NCI-H2107 treated with DMSO at 0.1 percent for 48 hours (cell line): ENCODE results near the gene RIMS3.
"Not testable (repeated sequence)": the region's sequence is repeated elsewhere in the genome, so short reads cannot be mapped to it uniquely, and the experiment has no call there.

ENCODE experiments used
- DNase-seq: peaks from one replicate; lab custom pipeline; 2025; ENCODE audit not compliant: unreplicated experiment; lab: John Stamatoyannopoulos, UW

Gene RIMS3

DNA sequence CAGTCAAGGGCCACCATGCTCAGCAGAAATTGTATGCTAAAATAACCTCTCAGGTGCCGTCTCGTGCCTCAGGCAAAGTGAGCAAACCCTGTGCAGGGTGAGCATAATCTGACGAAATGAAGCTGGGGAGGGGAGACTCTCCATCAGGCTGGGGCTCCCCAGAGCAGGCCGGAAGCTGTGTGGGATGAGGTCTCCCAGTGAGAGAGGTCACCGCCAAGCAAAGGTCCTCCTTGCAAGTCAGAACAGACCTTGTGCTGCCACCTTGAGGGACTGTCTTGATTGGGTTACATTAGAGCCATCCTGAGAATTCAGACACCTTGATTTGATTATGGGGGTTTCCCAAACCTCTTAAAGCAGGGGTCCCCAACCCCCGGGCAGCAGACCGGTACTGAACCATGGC lies 69.9 kb downstream of the RIMS3 start:
- DNase-seq, result no peak

- no peak for DNase-seq
Observed at GRCh38 chr1:40594187-40594531, 71.3 kb downstream of the RIMS3 start.

- DNase-seq, result no peak
Observed at GRCh38 chr1:40593449-40594186, 71.9 kb downstream of the RIMS3 start.

- DNase-seq, result peak; percentile 69
Observed at GRCh38 chr1:40592107-40592803, 73.2 kb downstream of the RIMS3 start.

DNA sequence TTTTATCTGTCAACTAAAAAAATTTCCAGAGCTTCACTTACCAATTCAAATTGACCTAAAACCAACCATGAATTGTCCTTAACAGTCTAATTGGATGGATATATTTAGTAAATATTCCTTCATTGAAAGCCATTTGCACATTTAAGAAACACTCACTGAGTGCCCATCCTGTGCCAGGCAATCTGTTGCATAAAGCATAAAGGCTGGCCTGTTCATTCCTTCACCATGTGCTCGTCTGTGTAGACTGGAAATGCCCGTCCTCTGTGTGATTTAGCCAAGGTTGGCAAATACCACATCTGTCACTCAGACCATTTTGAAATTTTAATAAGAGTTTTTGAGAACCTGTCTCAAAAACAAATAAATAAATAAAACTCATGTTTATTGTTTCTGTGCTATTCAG lies 76.9 kb downstream of the RIMS3 start:
- DNase-seq, result no peak

- no peak for DNase-seq
Observed at GRCh38 chr1:40583980-40584379, 81.5 kb downstream of the RIMS3 start.

- DNase-seq, result no peak
Observed at GRCh38 chr1:40582116-40582515, 83.4 kb downstream of the RIMS3 start.

GRCh38 chr1:40575336-40575735 lies 90.1 kb downstream of the RIMS3 start:
- DNase-seq, result no peak

GRCh38 chr1:40574805-40575204 lies 90.7 kb downstream of the RIMS3 start:
- not testable (repeated sequence) for DNase-seq
